HepG2 (cell line): ENCODE results near the gene CDC23. TPM values are rescaled to one million over a fixed set of nuclear protein-coding genes. Genes with fewer than 3 reads are reported as not detected.

Experiments used
- ATAC-seq: fragments of 200-7000 bp; cut with Tn5 transposase; 3 replicates; pipeline ENCODE4 v1.9.1; 2020; ENCODE audit warnings: mild to moderate bottlenecking, moderate library complexity
- BruUV-seq: library from RNA; stranded (reverse); fragments of 400-500 nt; replicated peaks from 2 replicates; lab custom pipeline; 2021; lab: Mats Ljungman, UMichigan
- CTCF ChIA-PET: fragments of 300-600 bp; formaldehyde crosslinking; extraction: SDS; loops from one replicate; lab custom pipeline; 2021; ENCODE audit warnings: low total read pairs, inconsistent platforms, low intra/inter-chr PET ratio; lab: Yijun Ruan, JAX
- POLR2A ChIA-PET: fragments of 350-600 bp; sonication (Branson Sonifier 250); formaldehyde crosslinking; loops from one replicate; lab custom pipeline; 2020; ENCODE audit warnings: antibody characterized with exemption, inconsistent platforms; lab: Yijun Ruan, JAX
- DNase-seq: peaks from one replicate; pipeline ENCODE4 v3.0.0-alpha.2; 2015; ENCODE audit warnings: low spot score
- FAIRE-seq: peaks from 3 replicates; lab custom pipeline; 2011; peaks lifted over from hg19 to GRCh38; lab: Jason Lieb, UNC
- H2AFZ ChIP-seq: one replicate; pipeline ENCODE4 v1.6.1; 2011; ENCODE audit warnings: low read length, inconsistent platforms
- H3K27ac ChIP-seq: fragments of 300-600 bp; 3 replicates; pipeline ENCODE4 v1.8.0; 2011; ENCODE audit warnings: mixed run types, mild to moderate bottlenecking, mixed read lengths, low read length, inconsistent platforms; ENCODE audit not compliant: insufficient read depth; ENCODE audit errors: extremely low read length
- H3K27me3 ChIP-seq, 2 experiments: fragments of 200-600 bp in 1 of 2; 2 replicates in 1 of 2; 3 replicates in 1 of 2; pipeline versions ENCODE4 v1.6.0 to v1.8.0; 2011; ENCODE audit warnings: low read length in 2 of 2, mild to moderate bottlenecking in 2 of 2, moderate library complexity in 2 of 2, inconsistent platforms in 1 of 2; ENCODE audit not compliant: insufficient read depth in 2 of 2, control insufficient read depth in 1 of 2
- H3K36me3 ChIP-seq, 2 experiments: fragments of 200-600 bp in 1 of 2; replicated peaks in 1 of 2; 2 replicates in 1 of 2; 3 replicates in 1 of 2; pipeline versions ENCODE4 v1.5.1 to v1.8.0; 2011; ENCODE audit warnings: low read length in 2 of 2, inconsistent platforms in 1 of 2; ENCODE audit not compliant: insufficient read depth in 2 of 2, control insufficient read depth in 1 of 2
- H3K4me1 ChIP-seq: 2 replicates; pipeline ENCODE4 v1.5.1; 2012; ENCODE audit warnings: low read length, inconsistent platforms; ENCODE audit not compliant: insufficient read depth
- H3K4me2 ChIP-seq: 2 replicates; pipeline ENCODE4 v1.6.0; 2011; ENCODE audit warnings: low read depth, low read length, inconsistent platforms
- H3K4me3 ChIP-seq, 3 experiments: fragments of 200-600 bp in 1 of 3; sonication (generic), shearing (Covaris generic) in 1 of 3; replicated peaks in 1 of 3; 2 replicates each; pipeline ENCODE4 v1.5.1; 2011 to 2016; ENCODE audit warnings: low read length in 3 of 3, inconsistent platforms in 2 of 3, low read depth in 2 of 3, mild to moderate bottlenecking in 2 of 3, control low read depth in 1 of 3, mixed read lengths in 1 of 3; ENCODE audit not compliant: insufficient read depth in 1 of 3
- H3K79me2 ChIP-seq: one replicate; pipeline ENCODE4 v1.6.1; 2011; ENCODE audit warnings: low read length, inconsistent platforms; ENCODE audit not compliant: insufficient read depth
- H3K9ac ChIP-seq: 2 replicates; pipeline ENCODE4 v1.6.0; 2011; ENCODE audit warnings: mild to moderate bottlenecking, low read depth, low read length, inconsistent platforms; ENCODE audit not compliant: insufficient read depth
- H3K9me3 ChIP-seq: 2 replicates; pipeline ENCODE4 v1.5.1; 2012; ENCODE audit warnings: mild to moderate bottlenecking, low read length
- H4K20me1 ChIP-seq: 2 replicates; pipeline ENCODE4 v1.6.0; 2011; ENCODE audit warnings: inconsistent platforms, mild to moderate bottlenecking, low read length, moderate library complexity; ENCODE audit not compliant: insufficient read depth
- CEBPB ChIP-seq: IDR thresholded peaks from 2 replicates; pipeline ENCODE4 v1.6.1; 2011; ENCODE audit warnings: low read depth, low read length, improper control_type of control experiment, borderline replicate concordance
- CEBPG ChIP-seq: IDR thresholded peaks from 2 replicates; pipeline ENCODE4 v1.6.1; 2016
- FOXA1 ChIP-seq, 2 experiments: fragments of 450-650 bp in 1 of 2; sonication (generic) in 1 of 2; formaldehyde crosslinking in 1 of 2; IDR thresholded peaks; 2 replicates each; pipeline versions ENCODE4 v1.4.0 to v1.6.1; 2016 to 2020; ENCODE audit warnings: missing genetic modification reagents in 1 of 2
- GATAD1 ChIP-seq: IDR thresholded peaks from 2 replicates; pipeline ENCODE4 v1.6.1; 2016; ENCODE audit warnings: missing genetic modification reagents, missing compliant biosample characterization
- GLI4 ChIP-seq: sonication (generic); formaldehyde crosslinking; IDR thresholded peaks from 2 replicates; pipeline ENCODE4 v1.5.1; 2020; ENCODE audit warnings: missing genetic modification reagents, mild to moderate bottlenecking, moderate library complexity, borderline replicate concordance
- MIXL1 ChIP-seq: IDR thresholded peaks from 2 replicates; pipeline ENCODE4 v1.6.1; 2016
- MXD4 ChIP-seq: IDR thresholded peaks from 2 replicates; pipeline ENCODE4 v1.6.1; 2016; ENCODE audit warnings: mild to moderate bottlenecking, missing biosample characterization, missing genetic modification reagents
- RAD21 ChIP-seq: fragments of 450-650 bp; formaldehyde crosslinking; IDR thresholded peaks from 2 replicates; pipeline ENCODE4 v1.5.0; 2020; ENCODE audit warnings: mild to moderate bottlenecking
- SAP130 ChIP-seq: IDR thresholded peaks from 2 replicates; pipeline ENCODE4 v1.6.1; 2016; ENCODE audit warnings: low read depth
- SMC3 ChIP-seq: IDR thresholded peaks from 2 replicates; pipeline ENCODE4 v1.6.1; 2011; ENCODE audit warnings: low read length, improper control_type of control experiment
- SRF ChIP-seq: IDR thresholded peaks from 2 replicates; pipeline ENCODE4 v1.6.1; 2011; ENCODE audit warnings: mild to moderate bottlenecking, low read depth, low read length, moderate library complexity
- TEAD3 ChIP-seq: optimal IDR thresholded peaks from 2 replicates; pipeline ENCODE3; 2016; ENCODE audit warnings: borderline replicate concordance
- THAP11 ChIP-seq: IDR thresholded peaks from 2 replicates; pipeline ENCODE4 v1.6.1; 2016; ENCODE audit warnings: missing biosample characterization, missing genetic modification reagents
- ZNF124 ChIP-seq: sonication (generic); formaldehyde crosslinking; IDR thresholded peaks from 2 replicates; pipeline ENCODE4 v1.4.0; 2020; ENCODE audit warnings: missing genetic modification reagents
- ZNF329 ChIP-seq: sonication (generic); formaldehyde crosslinking; IDR thresholded peaks from 2 replicates; pipeline ENCODE4 v1.9.0; 2021; ENCODE audit warnings: low read depth, mild to moderate bottlenecking, missing genetic modification reagents
- ZNF629 ChIP-seq: sonication (generic); formaldehyde crosslinking; conservative IDR thresholded peaks from 2 replicates; pipeline ENCODE4 v1.5.0; 2020; ENCODE audit warnings: missing genetic modification reagents
- WGBS: methylation state at CpG from one replicate; pipeline ENCODE4 v1.1.6; 2017; ENCODE audit warnings: low lambda C conversion rate; 5-methylcytosine and 5-hydroxymethylcytosine counted together
- in situ Hi-C: cut with HindIII; loops from 2 replicates; pipeline ENCODE4 v1.10.0; 2017; ENCODE audit warnings: low pct_unique_long_range_greater_than_20kb; ENCODE audit not compliant: extremely low pct_ligation_motif_present
- intact Hi-C: fragments of 100-400 bp; cut with micrococcal nuclease; formaldehyde crosslinking; loops from one replicate; pipeline ENCODE4 v1.10.0; 2022; ENCODE audit not compliant: unreplicated experiment
- polyA plus RNA-seq, 8 experiments: library from polyadenylated mRNA; depleted of rRNA in 3 of 8; stranded (reverse) in 7 of 8; unstranded in 1 of 8; fragments of >200 nt; fragmentation: Illumina TruSeq in 4 of 8; extraction: Trizol in 4 of 8; gene quantifications; 2 replicates each; pipeline versions ENCODE4 v1.2.1 to v1.2.3, GENCODE V29; 2011 to 2016; ENCODE audit warnings: low read depth in 4 of 8, missing spikeins in 1 of 8, mixed read lengths in 1 of 8; ENCODE audit not compliant: insufficient read depth in 1 of 8
- total RNA-seq, 5 experiments: library from RNA; depleted of rRNA; stranded (reverse); fragments of >200 nt; fragmentation: Illumina TruSeq; extraction: Trizol; gene quantifications; 2 replicates each; pipeline ENCODE4 v1.2.3, GENCODE V29; 2016; ENCODE audit warnings: low read depth in 1 of 5
- TF ChIP-seq, protein P1 (sequence below): sonication (generic); formaldehyde crosslinking; IDR thresholded peaks from 2 replicates; pipeline ENCODE4 v1.5.0; 2020; ENCODE audit warnings: mild to moderate bottlenecking, missing genetic modification reagents

Gene CDC23
- total and polyA plus RNA-seq, 2 of the 13 experiments (the other 11 are each of a cell fraction or from before 2014, with no cell fraction given) = 38.3 to 47.7 TPM

GRCh38 chr5:138180841-138181240 lies 32.3 kb downstream of the CDC23 start:
- DNase-seq (no peak), ATAC-seq (no peak), FAIRE-seq (no peak)
- H3K36me3 ChIP-seq = peaks cover 19 to 53% of the 10 kb centered on the region in 2 experiments
- TF ChIP-seq ZNF629 (peak; percentile 85), SRF (no peak)
- no TSS peak for BruUV-seq
- intact Hi-C loops = no loop called here
- peaks cover 37% of the 10 kb centered on the region for H3K79me2 ChIP-seq
- ChIA-PET POLR2A (no interaction called here), CTCF (interaction anchor here (1.0 to 2.1 kb wide), 2 partner anchors 102 to 104 kb away, joined by 3 to 18 read pairs; no protein-coding TSS in a partner anchor)
- in situ Hi-C loops = loop anchor here (25.0 kb wide), 1 partner anchor 231 kb away; no protein-coding TSS in a partner anchor
- no peak overlapping the region for H3K4me2 ChIP-seq
- H2AFZ ChIP-seq = no peak overlapping the region
- no peaks in the 10 kb centered on the region for H4K20me1 ChIP-seq
- 98% methylated on average over 5 of the region's 5 CpGs for WGBS
- H3K9ac ChIP-seq = no peak overlapping the region
- peaks cover 35% of the 10 kb centered on the region for H3K4me1 ChIP-seq
- no peaks in the 10 kb centered on the region; a peak in 1 of 5 replicates for H3K27me3 ChIP-seq
- H3K4me3 ChIP-seq = no peak overlapping the region
- no peak overlapping the region for H3K27ac ChIP-seq
- no peaks in the 10 kb centered on the region for H3K9me3 ChIP-seq

- ATAC-seq (peak; percentile 11), FAIRE-seq (peak; percentile 96), DNase-seq (peak; percentile 73)
- 75% methylated on average over 5 of the region's 5 CpGs for WGBS
- Histone ChIP-seq H3K4me1 (peaks cover 36% of the 10 kb centered on the region), H3K9ac (peak overlapping the region; percentile 83), H3K27me3 (no peaks in the 10 kb centered on the region; a peak in 1 of 5 replicates), H2AFZ (no peak overlapping the region), H3K27ac (peak overlapping the region; percentile 96), H3K4me3 (peak overlapping the region; percentile 63 to 92 (median 87); a peak in 5 of 6 replicates), H3K4me2 (peak overlapping the region; percentile 94), H3K9me3 (no peaks in the 10 kb centered on the region), H3K79me2 (peaks cover 37% of the 10 kb centered on the region), H3K36me3 (peaks cover 19 to 49% of the 10 kb centered on the region in 2 experiments), H4K20me1 (no peaks in the 10 kb centered on the region)
- intact Hi-C loops = no loop called here
- in situ Hi-C loops = loop anchor here (25.0 kb wide), 1 partner anchor 232 kb away; no protein-coding TSS in a partner anchor
- POLR2A ChIA-PET = interaction anchor here (2.8 kb wide), 1 partner anchor 172 kb away, joined by 9 read pairs; the partner anchor contains the start of gene KDM3B
- no TSS peak for BruUV-seq
- CTCF ChIA-PET = interaction anchor here (1.0 to 2.1 kb wide), 2 partner anchors 103 to 105 kb away, joined by 3 to 18 read pairs; no protein-coding TSS in a partner anchor
- TF ChIP-seq FOXA1 (IDR thresholded peaks at IDR 0.05) = no peak
- peak; percentile 29; the same call in 1 of the 2 replicates for TF ChIP-seq FOXA1 (CRISPR knock-in tag; IDR thresholded peaks at IDR 0.05)
- TF ChIP-seq SMC3 = peak; percentile 57
- TF ChIP-seq, protein P1, sequence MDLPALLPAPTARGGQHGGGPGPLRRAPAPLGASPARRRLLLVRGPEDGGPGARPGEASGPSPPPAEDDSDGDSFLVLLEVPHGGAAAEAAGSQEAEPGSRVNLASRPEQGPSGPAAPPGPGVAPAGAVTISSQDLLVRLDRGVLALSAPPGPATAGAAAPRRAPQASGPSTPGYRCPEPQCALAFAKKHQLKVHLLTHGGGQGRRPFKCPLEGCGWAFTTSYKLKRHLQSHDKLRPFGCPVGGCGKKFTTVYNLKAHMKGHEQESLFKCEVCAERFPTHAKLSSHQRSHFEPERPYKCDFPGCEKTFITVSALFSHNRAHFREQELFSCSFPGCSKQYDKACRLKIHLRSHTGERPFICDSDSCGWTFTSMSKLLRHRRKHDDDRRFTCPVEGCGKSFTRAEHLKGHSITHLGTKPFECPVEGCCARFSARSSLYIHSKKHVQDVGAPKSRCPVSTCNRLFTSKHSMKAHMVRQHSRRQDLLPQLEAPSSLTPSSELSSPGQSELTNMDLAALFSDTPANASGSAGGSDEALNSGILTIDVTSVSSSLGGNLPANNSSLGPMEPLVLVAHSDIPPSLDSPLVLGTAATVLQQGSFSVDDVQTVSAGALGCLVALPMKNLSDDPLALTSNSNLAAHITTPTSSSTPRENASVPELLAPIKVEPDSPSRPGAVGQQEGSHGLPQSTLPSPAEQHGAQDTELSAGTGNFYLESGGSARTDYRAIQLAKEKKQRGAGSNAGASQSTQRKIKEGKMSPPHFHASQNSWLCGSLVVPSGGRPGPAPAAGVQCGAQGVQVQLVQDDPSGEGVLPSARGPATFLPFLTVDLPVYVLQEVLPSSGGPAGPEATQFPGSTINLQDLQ = no peak
- TF ChIP-seq TEAD3 (CRISPR knock-in tag) = peak; percentile 60
- TF ChIP-seq THAP11 (CRISPR knock-in tag) = 0 out of 2 replicates have a peak, but pooled peaks have one; percentile 19
- TF ChIP-seq GATAD1 (CRISPR knock-in tag) = 0 out of 2 replicates have a peak, but pooled peaks have one; percentile 25
- TF ChIP-seq MXD4 (CRISPR knock-in tag) = 0 out of 2 replicates have a peak, but pooled peaks have one; percentile 17
- no peak for TF ChIP-seq ZNF329
- peak; percentile 62; the same call in 1 of the 2 replicates for TF ChIP-seq CEBPB
- peak; percentile 49 for TF ChIP-seq RAD21 (CRISPR knock-in tag)
- TF ChIP-seq SAP130 (CRISPR knock-in tag) = peak; percentile 62
- 0 out of 2 replicates have a peak, but pooled peaks have one; percentile 31 for TF ChIP-seq MIXL1
- TF ChIP-seq ZNF124 (CRISPR knock-in tag) = no peak
- peak; percentile 63 for TF ChIP-seq CEBPG (CRISPR knock-in tag)
- TF ChIP-seq GLI4 (CRISPR knock-in tag) = no peak
These were observed 32.8 kb downstream of the CDC23 start for GRCh38 chr5:138180183-138180782.
